GM19023 (cell line): ENCODE measurements around the gene RHBDF1.
"Not testable (repeated sequence)": the region's sequence is repeated elsewhere in the genome, so short reads cannot be mapped to it uniquely, and the experiment has no call there.

Experiments used
- ATAC-seq: cut with Tn5 transposase; IDR thresholded peaks from one replicate; pipeline ENCODE4 v1.9.1; 2021; ENCODE audit warnings: mild to moderate bottlenecking, moderate library complexity; ENCODE audit not compliant: unreplicated experiment

The RHBDF1 gene

DNA sequence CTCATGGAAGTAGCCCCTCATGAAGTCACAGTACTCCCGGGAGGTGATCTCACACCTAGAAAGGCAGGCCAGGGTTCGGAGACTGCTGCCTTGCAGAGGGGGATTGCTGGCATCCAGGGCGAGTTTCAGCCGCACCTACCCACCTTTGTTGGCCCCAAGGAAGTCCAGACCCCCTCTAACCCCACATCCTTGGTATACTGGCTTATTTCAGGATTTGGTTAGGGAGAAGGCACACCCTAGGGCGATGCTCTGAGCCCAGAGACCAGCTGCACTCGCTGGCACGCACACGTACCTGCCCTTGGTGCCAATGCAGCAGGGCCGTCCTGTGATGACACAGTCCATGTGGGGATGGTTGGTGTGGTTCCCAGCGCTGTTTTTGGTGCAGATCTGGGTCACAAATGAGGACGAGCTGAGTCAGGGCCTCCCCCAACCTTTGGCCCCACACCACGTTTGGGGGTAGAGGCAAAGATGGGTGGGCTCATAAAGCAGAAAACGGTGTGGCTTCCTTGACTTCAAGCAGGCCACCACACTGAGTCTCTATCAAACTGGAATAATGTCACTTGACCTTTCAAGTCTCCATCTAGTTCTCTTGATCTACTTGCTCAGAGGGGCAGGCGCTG, 12.9 kb downstream of the RHBDF1 start:
- ATAC-seq = no peak

DNA sequence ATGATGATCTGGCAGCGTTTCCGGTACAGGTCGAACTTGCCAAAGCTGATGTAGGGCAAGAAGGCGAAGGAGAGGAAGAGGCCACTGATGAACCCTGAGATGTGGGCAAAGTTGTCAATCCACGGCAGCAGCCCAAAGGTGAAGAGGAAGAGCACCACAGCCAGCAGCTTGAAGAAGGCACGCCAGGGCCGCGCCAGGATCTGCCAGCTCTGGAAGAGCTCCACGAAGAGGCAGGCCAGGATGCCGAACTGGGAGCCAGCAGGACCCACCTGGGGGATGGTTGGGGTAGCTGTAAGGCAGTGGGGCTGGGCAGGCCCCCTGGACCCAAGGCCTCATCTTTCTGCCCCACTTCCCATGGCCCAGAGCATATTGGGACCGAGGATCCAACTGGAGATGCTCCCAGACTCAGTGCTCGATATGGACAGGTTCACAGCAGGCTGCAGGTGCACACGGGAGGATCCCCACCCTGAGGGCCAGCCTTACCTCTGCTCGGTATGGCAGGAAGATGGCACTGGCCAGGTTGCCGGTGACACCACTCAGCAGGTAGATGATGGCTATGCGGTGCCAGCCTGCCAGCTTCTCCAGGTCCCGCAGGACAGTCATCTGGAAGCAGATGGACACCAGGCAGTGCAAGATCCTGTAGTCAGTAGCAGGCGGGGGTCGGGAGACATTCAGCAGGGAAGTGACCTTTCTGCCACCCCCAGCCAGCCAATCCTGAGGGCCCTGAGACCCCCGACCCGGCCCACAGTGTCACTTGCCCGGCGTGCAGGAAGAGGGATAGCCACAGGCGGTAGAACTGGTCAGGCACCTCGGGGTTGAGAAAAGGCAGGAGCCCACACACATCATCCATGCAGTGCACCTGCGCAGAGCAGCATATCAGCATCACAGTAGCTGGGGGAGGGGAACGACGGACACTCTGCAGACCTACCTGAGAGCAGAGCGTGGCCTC, 13.7 kb downstream of the RHBDF1 start:
- no peak for ATAC-seq

DNA sequence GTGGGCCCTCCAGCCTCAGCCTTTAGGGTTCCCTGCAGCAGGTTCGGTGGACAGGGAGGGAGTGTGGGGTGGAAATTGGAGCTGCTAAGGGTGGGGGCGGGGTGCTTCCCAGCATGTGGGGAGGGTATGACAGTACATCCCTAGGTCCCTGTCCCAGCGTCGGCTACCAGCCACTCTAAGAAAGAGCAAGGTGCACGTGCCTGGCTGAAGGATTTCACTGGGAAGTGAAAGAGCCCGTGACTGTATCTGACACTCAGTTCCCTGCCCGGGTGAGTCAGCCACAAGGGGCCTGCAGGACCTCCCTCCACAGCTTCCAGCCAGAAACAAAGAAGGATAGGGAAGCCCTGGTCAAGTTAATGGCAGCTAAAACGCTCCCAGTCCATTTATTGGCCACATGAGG, 14.7 kb downstream of the RHBDF1 start:
- no peak for ATAC-seq

DNA sequence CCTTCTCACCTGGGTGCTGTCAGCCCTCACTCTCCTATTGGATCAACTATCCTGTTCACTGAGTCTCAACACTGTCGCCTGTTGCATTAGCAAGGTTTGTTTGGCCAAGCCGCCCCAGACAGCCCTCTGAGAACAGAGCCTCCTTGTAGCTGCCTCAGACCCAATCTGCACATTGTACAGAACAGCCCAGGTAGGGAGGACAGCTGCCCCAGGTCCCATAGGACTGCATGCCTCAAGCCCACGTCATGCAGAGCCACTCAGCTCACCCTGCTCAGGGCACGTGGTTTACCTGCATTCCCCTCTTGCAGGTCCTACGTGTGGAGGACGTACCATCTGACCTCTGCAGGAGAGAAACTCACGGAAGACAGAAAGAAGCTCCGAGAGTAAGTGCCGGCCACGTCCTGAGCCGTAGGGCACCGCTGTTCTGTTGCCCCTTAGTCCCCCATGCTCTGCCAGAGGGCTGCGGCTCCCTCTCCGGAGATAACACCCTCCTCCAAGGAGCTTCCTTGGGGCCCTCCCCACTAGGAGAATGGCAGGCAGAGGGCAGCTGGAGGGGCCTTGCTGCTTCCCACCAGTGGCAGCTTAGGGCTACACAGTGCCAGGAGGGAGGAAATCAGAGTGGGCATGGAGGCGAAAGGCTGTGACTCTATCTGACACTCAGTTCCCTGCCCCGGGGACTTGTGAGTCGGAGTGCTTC, 16.1 kb downstream of the RHBDF1 start:
- no peak for ATAC-seq

DNA sequence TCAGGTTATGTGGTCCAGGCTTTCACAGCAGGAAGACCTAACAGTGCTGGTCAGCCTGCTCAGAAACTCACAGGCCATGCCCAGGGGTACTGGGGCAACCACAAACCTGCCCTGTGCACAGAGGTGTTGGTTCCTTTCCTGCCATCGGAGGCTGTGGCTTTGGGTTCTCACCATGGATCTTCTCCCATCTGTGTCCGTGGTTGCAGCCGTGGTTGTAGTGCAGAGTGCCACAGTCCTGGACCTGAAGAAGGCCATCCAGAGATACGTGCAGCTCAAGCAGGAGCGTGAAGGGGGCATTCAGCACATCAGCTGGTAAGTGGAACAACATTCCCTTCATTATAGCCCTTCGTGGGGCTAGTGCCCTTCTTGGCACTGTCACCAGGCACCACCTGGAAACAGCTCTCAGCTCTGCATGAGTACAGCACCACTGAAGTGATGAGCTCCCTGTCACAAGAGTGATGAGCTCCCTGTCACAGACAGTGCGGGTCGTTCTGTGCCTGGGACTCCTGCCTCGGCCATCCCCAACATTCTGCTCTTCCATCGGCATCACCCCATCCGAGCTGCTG, 16.8 kb downstream of the RHBDF1 start:
- no peak for ATAC-seq

DNA sequence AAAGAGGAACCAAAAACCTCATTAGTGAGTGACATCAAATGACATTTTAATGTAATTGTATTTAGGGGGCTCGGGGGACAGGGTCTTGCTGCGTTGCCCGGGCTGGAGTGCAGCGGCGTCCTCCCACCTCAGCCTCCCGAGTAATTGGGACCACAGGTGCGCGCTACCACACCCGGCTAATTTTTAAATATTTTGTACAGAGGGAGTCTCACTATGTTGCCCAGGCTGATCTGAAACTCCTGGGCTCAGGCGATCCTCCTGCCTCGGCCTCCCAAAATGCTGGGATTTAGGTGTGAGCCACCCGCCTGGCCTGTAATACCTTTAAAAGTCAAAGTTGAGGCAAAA, 18.2 kb downstream of the RHBDF1 start:
- no peak for ATAC-seq

DNA sequence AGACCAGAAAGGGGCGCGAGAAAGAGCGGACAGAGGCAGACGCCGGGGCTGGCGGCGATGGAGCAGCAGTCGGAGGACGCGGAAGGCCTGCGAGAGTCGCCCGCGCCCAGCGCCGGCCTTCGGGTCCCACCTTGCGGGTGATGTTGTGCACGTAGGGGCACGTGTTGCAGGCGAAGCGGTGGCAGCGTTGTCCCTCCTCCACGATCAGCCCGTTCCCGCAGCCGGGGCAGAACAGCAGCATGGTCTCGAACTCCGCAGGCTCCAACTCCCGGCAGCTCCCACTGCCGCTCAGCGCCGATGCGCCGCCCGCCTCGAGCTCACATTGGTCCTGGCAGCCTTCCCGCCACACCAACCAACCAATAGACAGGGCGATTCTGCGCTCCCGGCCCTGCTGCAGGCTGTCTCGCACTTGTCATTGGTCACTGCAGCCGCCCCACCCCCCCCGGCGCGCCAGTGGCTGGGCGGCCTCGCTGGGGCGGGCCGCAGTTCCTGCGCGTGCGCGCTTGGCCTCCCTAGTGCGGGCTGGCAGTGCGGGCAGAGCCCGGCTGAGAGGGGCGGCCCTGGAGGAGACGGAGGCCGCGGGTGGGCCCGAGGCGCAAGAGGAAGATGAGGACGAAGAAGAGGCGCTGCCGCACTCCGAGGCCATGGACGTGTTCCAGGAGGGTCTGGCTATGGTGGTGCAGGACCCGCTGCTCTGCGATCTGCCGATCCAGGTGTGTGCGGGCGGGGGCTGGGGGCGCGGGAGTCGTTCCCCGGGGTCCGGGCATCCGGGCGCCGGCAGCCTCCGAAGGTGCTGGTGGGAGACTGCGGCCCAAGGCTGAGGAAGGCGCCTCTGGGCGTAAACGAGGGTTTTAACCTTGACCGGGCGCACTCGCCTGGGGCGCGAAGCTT, 18.8 kb downstream of the RHBDF1 start, which contains the start of the genes POLR3K and SNRNP25:
TSS of gene POLR3K (minus strand) at position 263 of the 891 bp plus-strand sequence. CDS start at position 241, 22 bp downstream.
TSS of gene SNRNP25 (plus strand) at position 483 of the 891 bp plus-strand sequence. CDS start at position 672, 189 bp downstream.
- ATAC-seq = peak; percentile 93

DNA sequence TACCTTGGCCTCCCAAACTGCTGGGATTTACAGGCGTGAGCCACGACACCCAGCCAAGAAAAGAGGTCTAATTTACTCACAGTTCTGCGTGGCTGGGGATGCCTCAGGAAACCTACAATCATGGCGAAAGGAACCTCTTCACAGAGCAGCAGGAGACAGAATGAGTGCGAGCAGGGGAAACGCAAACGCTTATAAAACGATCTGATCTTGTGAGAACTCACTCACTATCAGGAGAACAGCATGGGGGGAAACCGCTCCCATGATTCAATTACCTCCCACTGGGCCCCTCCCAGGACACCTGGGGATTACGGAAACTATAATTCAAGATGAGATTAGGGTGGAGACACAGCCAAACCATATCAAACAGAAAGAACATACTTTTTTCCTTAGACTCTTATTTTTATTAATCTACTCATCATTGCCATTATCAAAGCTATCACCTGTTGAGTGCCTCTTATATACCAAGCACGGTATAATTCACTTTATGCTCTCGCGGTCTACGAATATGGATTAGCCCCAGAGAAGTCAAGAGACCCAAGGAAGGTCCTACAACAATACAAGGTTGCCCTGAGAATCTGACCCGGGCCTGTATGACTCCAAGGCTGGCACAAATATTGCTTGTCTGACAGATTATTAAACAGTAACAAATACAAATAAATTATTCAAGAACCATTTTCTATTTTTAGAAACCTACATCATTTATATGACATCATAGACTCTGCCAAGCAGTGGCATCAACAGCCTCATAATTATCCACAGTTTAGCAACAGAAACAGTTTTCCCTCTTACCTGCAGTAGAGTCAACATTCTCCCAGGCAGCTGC, 21.5 kb downstream of the RHBDF1 start:
- no peak for ATAC-seq

DNA sequence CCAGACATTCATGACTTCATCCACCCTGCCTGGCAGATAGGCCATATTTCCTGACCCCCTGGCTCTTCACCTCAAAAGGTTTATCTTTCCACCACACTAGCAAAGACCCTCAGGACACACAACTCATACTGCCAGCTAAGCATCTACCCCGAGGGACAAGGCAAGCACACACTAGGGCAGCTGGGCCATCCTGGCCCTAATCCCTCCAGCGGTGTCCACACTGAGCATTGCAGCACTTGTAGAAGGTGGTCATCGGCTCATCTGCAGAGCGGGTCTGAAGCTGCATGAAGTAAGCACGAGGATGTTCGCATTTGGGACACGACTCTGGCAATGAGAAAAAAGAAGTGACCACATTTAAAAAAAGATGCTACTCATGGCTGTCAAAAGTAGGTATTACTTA, 25.2 kb downstream of the RHBDF1 start:
- no peak for ATAC-seq

DNA sequence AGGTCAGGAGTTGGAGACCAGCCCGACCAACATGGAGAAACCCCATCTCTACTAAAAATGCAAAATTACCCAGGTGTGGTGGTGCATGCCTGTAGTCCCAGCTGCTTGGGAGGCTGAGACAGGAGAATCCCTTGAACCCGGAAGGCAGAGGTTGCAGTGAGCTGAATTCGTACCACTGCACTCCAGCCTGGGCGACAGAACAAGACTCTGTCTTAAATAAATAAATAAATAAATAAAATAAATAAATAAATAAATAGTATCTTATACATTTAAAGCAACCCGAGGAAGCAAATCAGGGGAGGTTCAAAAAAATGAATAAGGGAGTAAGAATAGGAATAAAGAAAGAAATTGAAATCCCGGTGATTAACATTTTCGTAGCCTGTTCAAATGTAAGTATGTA, 25.9 kb downstream of the RHBDF1 start:
- ATAC-seq = not testable (repeated sequence)

DNA sequence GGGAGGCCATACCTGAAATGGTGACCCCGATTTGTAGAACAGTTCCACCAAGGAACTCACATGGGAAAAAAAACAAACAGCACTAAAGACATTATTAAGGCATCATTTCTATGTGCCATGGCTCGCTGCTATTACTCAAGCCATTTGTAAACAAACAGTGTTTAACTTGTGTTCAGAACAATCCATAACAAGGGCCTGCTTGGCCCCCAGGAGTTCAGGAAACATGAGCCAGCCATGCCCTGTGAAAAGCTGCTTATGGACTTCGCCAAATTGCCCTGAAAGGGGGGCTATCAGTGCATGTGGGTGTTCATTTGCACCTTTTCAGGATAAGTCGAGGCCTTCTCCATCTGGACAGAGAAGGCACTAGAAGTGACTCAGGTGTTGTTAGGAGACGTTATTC, 27.0 kb downstream of the RHBDF1 start:
- no peak for ATAC-seq

DNA sequence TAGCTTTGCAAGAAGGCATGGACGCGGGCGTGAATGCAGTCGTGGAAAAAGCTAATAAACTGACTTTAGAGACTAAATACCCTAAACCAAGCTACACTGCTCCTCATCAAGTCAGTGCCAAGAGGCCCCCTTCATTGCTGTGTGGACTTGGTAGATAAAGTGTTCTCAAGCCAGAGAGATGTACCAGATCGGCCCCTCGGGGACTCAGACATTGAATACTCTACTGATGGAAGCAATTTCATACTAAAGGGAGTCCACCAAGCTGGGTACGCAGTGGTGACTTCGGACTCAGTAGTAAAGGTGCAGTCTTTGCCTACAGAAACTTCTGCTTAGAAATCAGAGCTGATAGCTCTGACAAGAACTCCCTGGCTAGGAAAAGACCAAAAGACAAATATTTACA, 27.8 kb downstream of the RHBDF1 start:
- no peak for ATAC-seq

DNA sequence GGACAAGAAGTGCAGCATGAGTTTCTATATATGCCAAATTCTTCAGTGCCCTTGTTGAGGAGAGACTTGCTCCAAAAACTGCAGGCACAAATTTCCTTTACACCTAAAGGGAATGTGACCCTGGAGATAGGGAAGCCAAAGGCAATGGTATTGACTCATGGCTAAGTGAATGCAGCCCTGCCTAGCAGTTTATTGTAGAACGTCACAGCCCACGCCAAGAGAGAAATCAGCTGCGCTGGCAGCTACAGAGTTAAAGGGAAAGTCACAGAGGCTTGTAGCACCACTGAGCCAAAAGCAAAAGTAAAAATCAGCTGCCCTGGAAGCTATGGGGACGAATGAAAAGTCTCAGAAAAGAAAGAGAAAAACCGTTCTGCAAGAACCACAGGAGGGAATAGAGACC, 29.1 kb downstream of the RHBDF1 start:
- no peak for ATAC-seq

DNA sequence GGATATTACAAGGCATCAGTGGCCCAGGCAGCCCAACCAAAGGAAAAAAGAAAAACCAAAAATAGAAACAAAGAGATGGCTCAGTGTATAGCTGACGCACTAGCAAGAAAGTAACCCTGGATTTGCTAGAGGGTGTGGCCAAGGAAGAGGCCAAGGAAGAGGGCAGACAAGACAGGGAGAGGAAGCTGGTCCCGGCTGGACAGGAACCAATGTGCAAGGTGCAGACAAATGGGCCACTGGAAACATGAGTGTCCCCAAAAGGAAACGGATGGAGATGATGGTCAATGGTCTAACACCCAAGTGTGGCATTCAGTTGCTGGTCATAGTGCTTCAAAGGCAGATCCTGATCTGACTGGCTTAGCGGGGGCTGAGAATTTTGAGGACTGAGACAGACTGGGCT, 29.7 kb downstream of the RHBDF1 start:
- ATAC-seq = no peak

DNA sequence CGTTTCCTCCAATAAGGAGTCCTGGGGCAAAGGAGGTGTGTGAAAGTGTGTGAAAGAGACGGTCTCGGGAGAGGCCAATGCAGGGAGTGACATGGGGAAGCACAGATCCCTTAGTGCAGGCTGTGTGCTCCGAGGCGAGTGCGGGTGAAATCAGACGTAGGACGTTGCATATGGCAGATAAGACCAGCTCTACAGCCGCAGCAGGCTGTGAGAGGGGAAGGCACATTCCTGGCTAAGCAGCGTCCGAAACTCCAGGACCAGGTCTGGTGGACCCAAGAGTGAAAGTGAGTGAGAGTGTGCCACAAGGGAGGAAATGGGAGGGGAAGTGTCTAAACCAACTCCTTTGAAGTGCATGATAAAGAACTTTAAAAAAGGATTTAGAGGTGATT, 30.4 kb downstream of the RHBDF1 start:
- no peak for ATAC-seq

DNA sequence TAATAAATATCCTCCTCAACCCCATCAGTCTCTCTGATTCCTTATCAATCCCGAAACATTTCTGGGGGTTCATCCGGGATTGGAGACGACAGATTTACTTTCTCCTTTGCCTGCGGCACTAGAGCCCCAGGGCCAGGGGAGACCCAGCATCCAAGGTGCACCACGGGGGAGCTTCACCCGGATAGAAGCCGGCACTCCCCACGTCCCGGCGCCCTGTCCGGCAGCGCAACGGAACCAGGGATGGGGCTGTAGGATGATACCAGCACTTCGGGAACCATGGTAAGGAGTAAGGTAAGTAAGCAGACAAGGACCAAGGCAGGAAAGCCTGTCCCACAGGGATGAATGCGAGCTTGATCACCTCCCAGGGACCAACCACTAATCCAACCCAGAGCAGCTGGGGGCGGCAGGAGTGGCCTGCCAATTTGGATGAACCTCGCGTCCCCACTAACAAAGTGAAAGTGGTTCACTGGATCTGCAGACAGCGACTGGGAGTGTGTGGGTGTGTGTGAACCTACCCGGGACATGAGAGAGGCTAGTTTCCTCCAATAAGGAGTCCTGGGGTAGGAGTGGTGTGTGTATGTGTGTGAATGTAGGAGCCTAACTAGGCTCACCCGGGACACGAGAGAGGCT, 30.9 kb downstream of the RHBDF1 start:
- ATAC-seq = no peak

DNA sequence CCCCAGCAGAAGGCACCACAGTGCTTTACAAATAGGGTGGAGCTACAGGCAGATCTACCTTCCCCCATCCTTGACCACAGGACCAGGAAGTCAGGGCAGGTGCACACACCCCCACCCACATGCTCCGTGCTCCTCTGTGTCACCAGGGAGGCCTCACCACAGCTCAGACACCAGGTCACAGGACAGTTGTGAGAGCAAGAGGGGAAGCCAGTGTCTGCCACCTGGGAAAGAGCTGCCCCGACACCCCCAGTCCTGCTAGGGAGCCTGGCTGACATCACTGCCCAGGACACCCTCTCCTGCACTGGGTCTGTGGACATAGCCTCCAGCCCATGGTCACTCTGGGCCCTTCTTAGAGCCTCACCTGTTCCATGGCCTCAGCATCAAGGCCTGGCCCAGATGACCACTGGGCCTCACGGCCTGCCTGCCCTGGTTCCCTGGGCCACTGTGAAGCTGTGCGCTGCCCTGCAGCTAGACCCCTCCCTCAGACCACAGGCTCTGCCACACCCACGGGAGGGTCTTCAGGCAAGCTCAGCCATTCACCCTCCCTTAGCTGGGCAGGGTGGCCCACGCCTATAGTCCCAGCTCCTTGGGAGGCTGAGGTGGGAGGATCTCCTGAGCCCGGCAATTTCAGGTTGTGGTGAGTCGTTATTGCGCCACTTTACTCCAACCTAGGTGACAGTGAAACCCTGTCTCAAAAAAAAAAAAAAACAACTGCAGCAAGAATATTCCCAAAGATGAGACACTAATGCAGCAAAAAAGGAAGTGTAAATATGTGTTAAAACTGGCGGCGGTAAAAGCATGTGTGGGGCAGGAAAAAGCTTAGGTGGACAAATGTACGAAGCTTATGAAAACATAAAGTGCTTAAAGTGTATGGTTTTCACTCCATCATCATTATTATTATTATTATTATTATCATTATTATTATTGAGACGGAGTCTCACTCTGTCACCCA, 33.2 kb downstream of the RHBDF1 start:
- ATAC-seq = peak; percentile 80

DNA sequence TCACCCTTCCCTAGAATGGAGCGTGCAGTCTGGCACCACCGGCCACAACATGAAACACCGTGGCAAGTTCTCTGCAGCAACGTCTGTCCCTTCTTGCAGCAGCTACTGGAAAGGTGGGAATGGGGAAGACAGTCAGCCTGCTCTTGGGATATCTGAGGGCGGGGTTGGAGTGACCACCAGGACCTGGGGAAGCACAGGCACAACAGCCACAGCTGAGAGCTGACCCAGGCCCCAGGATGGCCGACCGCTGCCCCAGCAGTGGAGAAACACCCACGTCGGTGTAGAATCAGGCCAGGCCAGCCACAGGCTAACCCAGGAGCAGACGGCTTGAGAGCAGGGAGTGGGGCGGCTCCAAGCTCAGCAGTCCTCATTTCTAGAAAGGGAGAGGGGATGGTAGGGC, 34.2 kb downstream of the RHBDF1 start:
- ATAC-seq = not testable (repeated sequence)
